Central memory CD8-positive, alpha-beta T cell (primary cell): Measurements from ENCODE around the gene SLC12A3.

Experiments
- ATAC-seq: fragments of 150-1000 bp; cut with Tn5 transposase; replicated peaks from 2 replicates; pipeline ENCODE4 v1.10.0; 2022; ENCODE audit warnings: mild to moderate bottlenecking, moderate FRiP score, moderate number of reproducible peaks; ENCODE audit not compliant: poor library complexity, severe bottlenecking; ENCODE audit errors: extremely low read depth
- DNase-seq, 2 donors: peaks; one replicate each; pipeline ENCODE4 v3.0.0; 2021; ENCODE audit warnings: low spot score in 2 of 2
- H3K27ac Mint-ChIP-seq: one replicate; pipeline ENCODE4 v1.8.0; 2022; ENCODE audit warnings: low read depth, mild to moderate bottlenecking, moderate library complexity, mixed read lengths
- H3K27me3 Mint-ChIP-seq: one replicate; pipeline ENCODE4 v1.8.0; 2022; ENCODE audit warnings: mixed read lengths
- H3K36me3 Mint-ChIP-seq: one replicate; pipeline ENCODE4 v1.8.0; 2022; ENCODE audit warnings: mild to moderate bottlenecking, moderate library complexity, mixed read lengths; ENCODE audit not compliant: insufficient read depth
- H3K4me1 Mint-ChIP-seq: one replicate; pipeline ENCODE4 v1.8.0; 2022; ENCODE audit warnings: mixed read lengths
- H3K4me3 Mint-ChIP-seq: one replicate; pipeline ENCODE4 v1.8.0; 2022; ENCODE audit warnings: mild to moderate bottlenecking, moderate library complexity, mixed read lengths
- H3K9me3 Mint-ChIP-seq: one replicate; pipeline ENCODE4 v1.8.0; 2022; ENCODE audit warnings: mixed read lengths

The SLC12A3 gene

GRCh38 chr16:56851671-56852400 is 13.2 kb upstream of the SLC12A3 start:
- no peak overlapping the region for H3K27ac Mint-ChIP-seq
- H3K4me1 Mint-ChIP-seq = peaks cover 18% of the 10 kb centered on the region
- DNase-seq (no peak), ATAC-seq (no peak)
- H3K36me3 Mint-ChIP-seq = no peaks in the 10 kb centered on the region
- no peak overlapping the region for H3K4me3 Mint-ChIP-seq
- H3K9me3 Mint-ChIP-seq = no peaks in the 10 kb centered on the region
- H3K27me3 Mint-ChIP-seq = no peaks in the 10 kb centered on the region

- no peaks in the 10 kb centered on the region for H3K9me3 Mint-ChIP-seq
- no peak overlapping the region for H3K27ac Mint-ChIP-seq
- no peak overlapping the region for H3K4me3 Mint-ChIP-seq
- DNase-seq (no peak), ATAC-seq (no peak)
- H3K4me1 Mint-ChIP-seq = peaks cover 13% of the 10 kb centered on the region
- H3K36me3 Mint-ChIP-seq = no peaks in the 10 kb centered on the region
- H3K27me3 Mint-ChIP-seq = no peaks in the 10 kb centered on the region
These were observed 12.6 kb upstream of the SLC12A3 start for GRCh38 chr16:56852401-56852730.

- DNase-seq (no peak), ATAC-seq (no peak)
- Mint-ChIP-seq H3K9me3 (no peaks in the 10 kb centered on the region), H3K27me3 (no peaks in the 10 kb centered on the region), H3K36me3 (no peaks in the 10 kb centered on the region), H3K27ac (no peak overlapping the region), H3K4me3 (no peak overlapping the region), H3K4me1 (peaks cover 7% of the 10 kb centered on the region)
These were observed 12.0 kb upstream of the SLC12A3 start for GRCh38 chr16:56852968-56853367.

GRCh38 chr16:56855201-56855600 is 9.8 kb upstream of the SLC12A3 start:
- no peak for ATAC-seq
- Mint-ChIP-seq H3K9me3 (no peaks in the 10 kb centered on the region), H3K36me3 (no peaks in the 10 kb centered on the region), H3K4me1 (peaks cover 20% of the 10 kb centered on the region), H3K27me3 (no peaks in the 10 kb centered on the region), H3K27ac (no peak overlapping the region), H3K4me3 (no peak overlapping the region)
- DNase-seq = no peak

GRCh38 chr16:56855946-56856345 is 9.1 kb upstream of the SLC12A3 start:
- Mint-ChIP-seq H3K36me3 (no peaks in the 10 kb centered on the region), H3K9me3 (no peaks in the 10 kb centered on the region), H3K27me3 (no peaks in the 10 kb centered on the region), H3K27ac (no peak overlapping the region), H3K4me1 (peaks cover 27% of the 10 kb centered on the region), H3K4me3 (no peak overlapping the region)
- DNase-seq = no peak
- ATAC-seq = no peak

- Mint-ChIP-seq H3K4me1 (peaks cover 37% of the 10 kb centered on the region), H3K4me3 (no peak overlapping the region), H3K27ac (no peak overlapping the region), H3K27me3 (no peaks in the 10 kb centered on the region), H3K9me3 (no peaks in the 10 kb centered on the region), H3K36me3 (no peaks in the 10 kb centered on the region)
- DNase-seq = no peak
- ATAC-seq = no peak
These were observed 8.0 kb upstream of the SLC12A3 start for GRCh38 chr16:56856876-56857447.

- Mint-ChIP-seq H3K27ac (no peak overlapping the region), H3K4me3 (no peak overlapping the region), H3K36me3 (peaks cover 1% of the 10 kb centered on the region), H3K4me1 (peaks cover 52% of the 10 kb centered on the region), H3K27me3 (no peaks in the 10 kb centered on the region), H3K9me3 (no peaks in the 10 kb centered on the region)
- DNase-seq (no peak), ATAC-seq (no peak)
These were observed 6.6 kb upstream of the SLC12A3 start for GRCh38 chr16:56858374-56858773.

GRCh38 chr16:56859636-56860035 is 5.4 kb upstream of the SLC12A3 start:
- no peak overlapping the region for H3K4me3 Mint-ChIP-seq
- H3K36me3 Mint-ChIP-seq = peaks cover 1% of the 10 kb centered on the region
- no peak for DNase-seq
- H3K9me3 Mint-ChIP-seq = no peaks in the 10 kb centered on the region
- peaks cover 58% of the 10 kb centered on the region for H3K4me1 Mint-ChIP-seq
- ATAC-seq = no peak
- peak overlapping the region; percentile 94 for H3K27ac Mint-ChIP-seq
- H3K27me3 Mint-ChIP-seq = no peaks in the 10 kb centered on the region

- H3K4me1 Mint-ChIP-seq = peaks cover 64% of the 10 kb centered on the region
- H3K4me3 Mint-ChIP-seq = peak overlapping the region; percentile 68
- peak overlapping the region; percentile 94 for H3K27ac Mint-ChIP-seq
- ATAC-seq (peak; percentile 87), DNase-seq (peak in 1 of 2 donors; percentile 53)
- H3K27me3 Mint-ChIP-seq = no peaks in the 10 kb centered on the region
- no peaks in the 10 kb centered on the region for H3K9me3 Mint-ChIP-seq
- H3K36me3 Mint-ChIP-seq = peaks cover 1% of the 10 kb centered on the region
These were observed 4.6 kb upstream of the SLC12A3 start for GRCh38 chr16:56860226-56861020.

- H3K27ac Mint-ChIP-seq = peak overlapping the region; percentile 94
- H3K4me1 Mint-ChIP-seq = peaks cover 61% of the 10 kb centered on the region
- DNase-seq (no peak), ATAC-seq (peak; percentile 5)
- peak overlapping the region; percentile 68 for H3K4me3 Mint-ChIP-seq
- H3K9me3 Mint-ChIP-seq = no peaks in the 10 kb centered on the region
- H3K27me3 Mint-ChIP-seq = no peaks in the 10 kb centered on the region
- H3K36me3 Mint-ChIP-seq = peaks cover 1% of the 10 kb centered on the region
These were observed 3.9 kb upstream of the SLC12A3 start for GRCh38 chr16:56861092-56861610.

GRCh38 chr16:56861756-56862155 is 3.3 kb upstream of the SLC12A3 start:
- peaks cover 1% of the 10 kb centered on the region for H3K36me3 Mint-ChIP-seq
- peaks cover 61% of the 10 kb centered on the region for H3K4me1 Mint-ChIP-seq
- no peaks in the 10 kb centered on the region for H3K27me3 Mint-ChIP-seq
- ATAC-seq (no peak), DNase-seq (no peak)
- H3K27ac Mint-ChIP-seq = peak overlapping the region; percentile 94
- H3K9me3 Mint-ChIP-seq = no peaks in the 10 kb centered on the region
- H3K4me3 Mint-ChIP-seq = no peak overlapping the region

GRCh38 chr16:56862776-56863175 is 2.2 kb upstream of the SLC12A3 start:
- ATAC-seq = no peak
- peaks cover 1% of the 10 kb centered on the region for H3K36me3 Mint-ChIP-seq
- peak overlapping the region; percentile 46 for H3K4me3 Mint-ChIP-seq
- DNase-seq = no peak
- no peaks in the 10 kb centered on the region for H3K27me3 Mint-ChIP-seq
- H3K4me1 Mint-ChIP-seq = peaks cover 68% of the 10 kb centered on the region
- H3K9me3 Mint-ChIP-seq = no peaks in the 10 kb centered on the region
- peak overlapping the region; percentile 94 for H3K27ac Mint-ChIP-seq
